OCI-LY7 (cell line): ENCODE measurements around the gene ZYG11B. TPM values are rescaled to one million over a fixed set of nuclear protein-coding genes. Genes with fewer than 3 reads are reported as not detected.

Source experiments
- BruUV-seq: library from RNA; stranded (reverse); fragments of 400-500 nt; replicated peaks from 2 replicates; lab custom pipeline; 2021; lab: Mats Ljungman, UMichigan
- CTCF ChIA-PET: fragments of 300-600 bp; sonication (Branson Sonifier 250); formaldehyde crosslinking; loops from one replicate; lab custom pipeline; 2022; ENCODE audit warnings: antibody characterized with exemption; ENCODE audit not compliant: unreplicated experiment; lab: Charles Lee
- POLR2A ChIA-PET: fragments of 300-600 bp; sonication (Branson Sonifier 250); formaldehyde crosslinking; loops from one replicate; lab custom pipeline; 2022; ENCODE audit warnings: antibody characterized with exemption; lab: Charles Lee
- DNase-seq: peaks from one replicate; pipeline ENCODE4 v3.0.0-alpha.2; 2015; ENCODE audit warnings: low spot score
- H2AFZ ChIP-seq: fragments of 200-600 bp; sonication (generic), shearing (Covaris generic); 2 replicates; pipeline ENCODE4 v1.6.1; 2014; ENCODE audit warnings: mild to moderate bottlenecking, antibody characterized with exemption, low read length, moderate library complexity
- H3K27ac ChIP-seq: fragments of 200-600 bp; sonication (generic); 2 replicates; pipeline ENCODE4 v1.5.1; 2014; ENCODE audit warnings: mixed run types, low read depth, mild to moderate bottlenecking, moderate library complexity, low read length, inconsistent platforms; ENCODE audit not compliant: poor library complexity, severe bottlenecking
- H3K36me3 ChIP-seq: fragments of 200-600 bp; sonication (generic); 2 replicates; pipeline ENCODE4 v1.6.1; 2014; ENCODE audit warnings: mild to moderate bottlenecking, antibody characterized with exemption, low read length, moderate library complexity, mixed read lengths; ENCODE audit not compliant: insufficient read depth
- H3K4me1 ChIP-seq: fragments of 200-600 bp; sonication (generic); 2 replicates; pipeline ENCODE4 v1.5.1; 2014; ENCODE audit warnings: mild to moderate bottlenecking, low read length; ENCODE audit not compliant: insufficient read depth, poor library complexity, severe bottlenecking
- H3K4me2 ChIP-seq: fragments of 200-600 bp; sonication (generic); 2 replicates; pipeline ENCODE4 v1.6.1; 2014; ENCODE audit warnings: mild to moderate bottlenecking, low read length
- H3K4me3 ChIP-seq: fragments of 200-600 bp; sonication (generic); 2 replicates; pipeline ENCODE4 v1.5.1; 2014; ENCODE audit warnings: mild to moderate bottlenecking, low read depth, low read length; ENCODE audit not compliant: poor library complexity, severe bottlenecking
- H3K79me2 ChIP-seq: fragments of 200-600 bp; sonication (generic); 2 replicates; pipeline ENCODE4 v1.6.1; 2016; ENCODE audit warnings: low read depth, mild to moderate bottlenecking, low read length, moderate library complexity, mixed read lengths; ENCODE audit not compliant: insufficient read depth
- H3K9me2 ChIP-seq: fragments of 200-600 bp; sonication (generic); 2 replicates; pipeline ENCODE4 v1.6.1; 2016; ENCODE audit warnings: mild to moderate bottlenecking, low read length, mixed read lengths; ENCODE audit not compliant: insufficient read depth
- H3K9me3 ChIP-seq: fragments of 200-600 bp; sonication (generic); 2 replicates; pipeline ENCODE4 v1.6.1; 2014; ENCODE audit warnings: mild to moderate bottlenecking, mixed run types, low read length, mixed read lengths
- H4K20me1 ChIP-seq: fragments of 200-600 bp; sonication (generic); 2 replicates; pipeline ENCODE4 v1.6.1; 2014; ENCODE audit warnings: mild to moderate bottlenecking, antibody characterized with exemption, low read length, moderate library complexity, mixed read lengths; ENCODE audit not compliant: insufficient read depth
- CTCF ChIP-seq: fragments of 200-600 bp; sonication (generic); conservative IDR thresholded peaks from 2 replicates; pipeline ENCODE4 v1.5.1; 2014; ENCODE audit warnings: mild to moderate bottlenecking, antibody characterized with exemption, low read length, moderate library complexity, mixed read lengths
- EZH2phosphoT487 ChIP-seq: fragments of 200-600 bp; sonication (generic); IDR thresholded peaks from 2 replicates; pipeline ENCODE4 v1.6.1; 2018; ENCODE audit warnings: low read depth, borderline replicate concordance, mild to moderate bottlenecking, mixed run types, antibody characterized with exemption, low read length, moderate library complexity, mixed read lengths
- intact Hi-C: fragments of 100-400 bp; cut with micrococcal nuclease; formaldehyde crosslinking; loops from one replicate; pipeline ENCODE4 v1.10.0; 2022; ENCODE audit not compliant: unreplicated experiment
- total RNA-seq, 2 experiments: library from RNA; depleted of rRNA in 1 of 2; stranded (reverse); fragments of >200 nt in 1 of 2; shearing (Covaris generic) in 1 of 2; gene quantifications; 2 replicates each; pipeline ENCODE4 v1.2.3, GENCODE V29; 2014 to 2022

The ZYG11B gene
- total RNA-seq, 2 experiments from 2014 or later = 11.2 to 15.9 TPM

DNA sequence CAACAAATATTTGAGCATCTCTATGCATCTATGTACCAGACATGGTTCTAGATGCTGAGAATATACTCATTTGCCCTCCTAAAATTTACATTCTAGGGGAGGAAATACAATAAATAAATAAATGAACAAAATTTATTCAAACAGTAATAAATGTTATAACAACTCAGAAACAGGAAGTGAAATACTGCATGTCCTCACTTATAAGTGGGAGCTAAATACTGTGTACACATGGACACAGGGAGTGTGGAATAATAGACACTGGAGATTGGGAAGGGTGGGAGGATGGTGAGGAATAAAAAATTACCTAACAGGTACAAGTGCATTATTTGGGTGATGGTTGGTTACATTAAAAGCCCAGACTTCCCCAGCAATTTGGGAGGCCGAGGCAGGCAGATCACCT lies 32.4 kb upstream of the ZYG11B start:
- peaks cover 31% of the 10 kb centered on the region; the same call in 1 of the 2 replicates for H3K79me2 ChIP-seq
- BruUV-seq = TSS peak; percentile 39
- CTCF ChIA-PET = no interaction called here

GRCh38 chr1:52695627-52696026 lies 30.6 kb upstream of the ZYG11B start:
- H3K9me2 ChIP-seq = no peaks in the 10 kb centered on the region
- TF ChIP-seq EZH2phosphoT487 (no peak), CTCF (no peak)
- peaks cover 9% of the 10 kb centered on the region for H3K4me1 ChIP-seq
- H2AFZ ChIP-seq = no peak overlapping the region
- H3K9me3 ChIP-seq = no peaks in the 10 kb centered on the region
- H4K20me1 ChIP-seq = no peaks in the 10 kb centered on the region
- intact Hi-C loops = loop anchor here (5.0 kb wide), 1 partner anchor 502 kb away; the partner anchor contains the start of gene CPT2
- peaks cover 31% of the 10 kb centered on the region; the same call in 1 of the 2 replicates for H3K79me2 ChIP-seq
- peaks cover 45% of the 10 kb centered on the region for H3K36me3 ChIP-seq
- H3K4me3 ChIP-seq = no peak overlapping the region
- no peak overlapping the region for H3K4me2 ChIP-seq
- BruUV-seq = TSS peak; percentile 61
- no peak for DNase-seq
- CTCF ChIA-PET = no interaction called here
- no peak overlapping the region for H3K27ac ChIP-seq
- POLR2A ChIA-PET = interaction anchor here (0.7 to 1.2 kb wide), 2 partner anchors 21 to 260 kb away, joined by 3 to 4 read pairs; no protein-coding TSS in a partner anchor

More for the DNA sequence above, 32.4 kb upstream of the ZYG11B start:
- H3K9me3 ChIP-seq = no peaks in the 10 kb centered on the region
- H4K20me1 ChIP-seq = no peaks in the 10 kb centered on the region
- H3K27ac ChIP-seq = no peak overlapping the region
- no peak overlapping the region for H3K4me2 ChIP-seq
- peaks cover 56% of the 10 kb centered on the region for H3K36me3 ChIP-seq
- H3K9me2 ChIP-seq = no peaks in the 10 kb centered on the region
- intact Hi-C loops = no loop called here
- DNase-seq = no peak
- H3K4me3 ChIP-seq = no peak overlapping the region
- POLR2A ChIA-PET = interaction anchor here (0.5 to 1.0 kb wide), 2 partner anchors 38 to 140 kb away, joined by 3 to 4 read pairs; no protein-coding TSS in a partner anchor
- TF ChIP-seq CTCF (no peak), EZH2phosphoT487 (no peak)
- H2AFZ ChIP-seq = no peak overlapping the region
- H3K4me1 ChIP-seq = peaks cover 9% of the 10 kb centered on the region
